ENCODE measurements around the gene SVEP1.

The SVEP1 gene

GRCh38 chr9:110575945-110576344 is 3.6 kb downstream of the SVEP1 start:
- H2AFZ ChIP-seq (ENCODE audit: low read depth, low read length, severe bottlenecking) = no peak overlapping the region
- H3K79me2 ChIP-seq (ENCODE audit: insufficient read depth, low read length) = no peaks in the 10 kb centered on the region
- H3K4me2 ChIP-seq (ENCODE audit: low read depth, low read length, poor library complexity, severe bottlenecking) = no peak overlapping the region
- H3F3A ChIP-seq (ENCODE audit: insufficient read depth) = no peaks in the 10 kb centered on the region
- no peak overlapping the region for H3K4me3 ChIP-seq (ENCODE audit: insufficient read depth, low read length, poor library complexity, severe bottlenecking)
- no peaks in the 10 kb centered on the region for H4K20me1 ChIP-seq (ENCODE audit: low read depth, low read length)
- H3K9ac ChIP-seq (ENCODE audit: low read length) = no peak overlapping the region
- no peaks in the 10 kb centered on the region for H3K9me3 ChIP-seq (ENCODE audit: insufficient read depth, low read length)
- H3K9me2 ChIP-seq (replicated peaks; ENCODE audit: insufficient read depth, low read length) = no peaks in the 10 kb centered on the region
- TF ChIP-seq CTCF (IDR thresholded peaks at IDR 0.05; ENCODE audit: insufficient read depth, low read length, poor library complexity, severe bottlenecking) = no peak
- no peak overlapping the region for H3K27ac ChIP-seq (ENCODE audit: low read depth, low read length)
- no peaks in the 10 kb centered on the region for H3K27me3 ChIP-seq (ENCODE audit: low read length)
- H3K36me3 ChIP-seq (ENCODE audit: low read length) = no peaks in the 10 kb centered on the region

GRCh38 chr9:110575169-110575568 is 4.4 kb downstream of the SVEP1 start:
- H3K4me2 ChIP-seq (ENCODE audit: low read depth, low read length, poor library complexity, severe bottlenecking) = no peak overlapping the region
- H3K9me3 ChIP-seq (ENCODE audit: insufficient read depth, low read length) = no peaks in the 10 kb centered on the region
- no peaks in the 10 kb centered on the region for H3K79me2 ChIP-seq (ENCODE audit: insufficient read depth, low read length)
- H4K20me1 ChIP-seq (ENCODE audit: low read depth, low read length) = no peaks in the 10 kb centered on the region
- no peak overlapping the region for H3K4me3 ChIP-seq (ENCODE audit: insufficient read depth, low read length, poor library complexity, severe bottlenecking)
- no peak overlapping the region for H3K27ac ChIP-seq (ENCODE audit: low read depth, low read length)
- H3K9ac ChIP-seq (ENCODE audit: low read length) = no peak overlapping the region
- H3F3A ChIP-seq (ENCODE audit: insufficient read depth) = no peaks in the 10 kb centered on the region
- no peak overlapping the region for H2AFZ ChIP-seq (ENCODE audit: low read depth, low read length, severe bottlenecking)
- TF ChIP-seq CTCF (IDR thresholded peaks at IDR 0.05; ENCODE audit: insufficient read depth, low read length, poor library complexity, severe bottlenecking) = no peak
- TF ChIP-seq EZH2phosphoT487 (conservative IDR thresholded peaks at IDR 0.05; ENCODE audit: low read length) = no peak
- H3K36me3 ChIP-seq (ENCODE audit: low read length) = no peaks in the 10 kb centered on the region
- no peaks in the 10 kb centered on the region for H3K27me3 ChIP-seq (ENCODE audit: low read length)
- H3K9me2 ChIP-seq (replicated peaks; ENCODE audit: insufficient read depth, low read length) = no peaks in the 10 kb centered on the region

- TF ChIP-seq CTCF (IDR thresholded peaks at IDR 0.05; ENCODE audit: insufficient read depth, low read length, poor library complexity, severe bottlenecking) (no peak), EZH2phosphoT487 (conservative IDR thresholded peaks at IDR 0.05; ENCODE audit: low read length) (no peak)
- Histone ChIP-seq H4K20me1 (ENCODE audit: low read depth, low read length) (no peaks in the 10 kb centered on the region), H3K27ac (ENCODE audit: low read depth, low read length) (no peak overlapping the region), H3K9ac (ENCODE audit: low read length) (no peak overlapping the region), H3K4me2 (ENCODE audit: low read depth, low read length, poor library complexity, severe bottlenecking) (no peak overlapping the region), H3K9me3 (ENCODE audit: insufficient read depth, low read length) (no peaks in the 10 kb centered on the region), H3K27me3 (ENCODE audit: low read length) (no peaks in the 10 kb centered on the region), H3K36me3 (ENCODE audit: low read length) (no peaks in the 10 kb centered on the region), H3K79me2 (ENCODE audit: insufficient read depth, low read length) (no peaks in the 10 kb centered on the region), H3K9me2 (replicated peaks; ENCODE audit: insufficient read depth, low read length) (no peaks in the 10 kb centered on the region), H3K4me3 (ENCODE audit: insufficient read depth, low read length, poor library complexity, severe bottlenecking) (no peak overlapping the region), H2AFZ (ENCODE audit: low read depth, low read length, severe bottlenecking) (no peak overlapping the region), H3F3A (ENCODE audit: insufficient read depth) (no peaks in the 10 kb centered on the region)
These were observed 6.2 kb downstream of the SVEP1 start for GRCh38 chr9:110573305-110573704.
